B cell (primary cell): Measurements from ENCODE around the gene CFAP47. TPM values are rescaled to one million over a fixed set of nuclear protein-coding genes. Genes with fewer than 3 reads are reported as not detected.

Source experiments
- ATAC-seq: fragments of 200-7000 bp; cut with Tn5 transposase; one replicate; pipeline ENCODE4 v1.10.0; 2021; ENCODE audit warnings: low read depth, mild to moderate bottlenecking, moderate number of reproducible peaks, moderate library complexity
- CTCF ChIA-PET: fragments of 350-600 bp; sonication (Branson Sonifier 250); formaldehyde crosslinking; loops from one replicate; lab custom pipeline; 2021; ENCODE audit warnings: antibody characterized with exemption, inconsistent platforms; lab: Charles Lee
- POLR2A ChIA-PET: fragments of 350-600 bp; sonication (Branson Sonifier 250); formaldehyde crosslinking; loops from one replicate; lab custom pipeline; 2021; ENCODE audit warnings: antibody characterized with exemption; lab: Charles Lee
- DNase-seq: peaks from one replicate; pipeline ENCODE4 v3.0.0; 2013
- H2AFZ ChIP-seq: 2 replicates; pipeline ENCODE4 v1.6.1; 2012; ENCODE audit warnings: mild to moderate bottlenecking, low read depth, low read length; ENCODE audit not compliant: insufficient read depth, poor library complexity, severe bottlenecking
- H3K27ac ChIP-seq, 2 donors: 1 replicate in 1 of 2; 2 replicates in 1 of 2; pipeline ENCODE4 v1.5.1; 2012 to 2013; ENCODE audit warnings: low read length in 2 of 2, mild to moderate bottlenecking in 2 of 2, moderate library complexity in 1 of 2
- H3K27me3 ChIP-seq, 4 experiments: fragments of 200-600 bp in 1 of 4; sonication (generic) in 1 of 4; replicated peaks in 1 of 4; 1 replicate in 2 of 4; 2 replicates in 2 of 4; pipeline versions ENCODE4 v1.6.1 to v1.7.0; 2013 to 2016; ENCODE audit warnings: low read length in 3 of 4, mild to moderate bottlenecking in 2 of 4, mixed read lengths in 1 of 4, moderate library complexity in 1 of 4; ENCODE audit not compliant: insufficient read depth in 4 of 4, control insufficient read depth in 3 of 4; ENCODE audit errors: control extremely low read depth in 1 of 4
- H3K36me3 ChIP-seq, 2 experiments: replicated peaks in 1 of 2; 1 replicate in 1 of 2; 2 replicates in 1 of 2; pipeline versions ENCODE4 v1.6.1 to v1.7.1; 2013; ENCODE audit warnings: low read length in 1 of 2; ENCODE audit not compliant: insufficient read depth in 2 of 2, control insufficient read depth in 1 of 2; ENCODE audit errors: control extremely low read depth in 1 of 2, extremely low read depth in 1 of 2
- H3K4me1 ChIP-seq, 2 donors: fragments of 200-600 bp in 1 of 2; sonication (generic) in 1 of 2; 1 replicate in 1 of 2; 2 replicates in 1 of 2; pipeline versions ENCODE4 v1.5.1 to v1.6.1; 2013 to 2017; ENCODE audit warnings: low read length in 2 of 2; ENCODE audit not compliant: control insufficient read depth in 2 of 2, insufficient read depth in 2 of 2
- H3K4me2 ChIP-seq: replicated peaks from 2 replicates; pipeline ENCODE3; 2012; ENCODE audit warnings: mild to moderate bottlenecking, low read depth, low read length; ENCODE audit not compliant: poor library complexity, severe bottlenecking
- H3K4me3 ChIP-seq, 5 experiments: fragments of 200-600 bp in 1 of 5; sonication (generic) in 1 of 5; 1 replicate in 3 of 5; 2 replicates in 2 of 5; pipeline versions ENCODE4 v1.5.1 to v1.7.0; 2011 to 2016; ENCODE audit warnings: low read length in 4 of 5, mild to moderate bottlenecking in 4 of 5, low read depth in 2 of 5, control low read depth in 1 of 5, moderate library complexity in 1 of 5; ENCODE audit not compliant: insufficient read depth in 1 of 5; ENCODE audit errors: control extremely low read depth in 1 of 5, extremely low read depth in 1 of 5
- H3K79me2 ChIP-seq: fragments of 200-600 bp; sonication (generic); one replicate; pipeline ENCODE4 v1.6.0; 2016; ENCODE audit warnings: low read length; ENCODE audit not compliant: control insufficient read depth, insufficient read depth
- H3K9ac ChIP-seq: fragments of 200-600 bp; sonication (generic); 2 replicates; pipeline ENCODE4 v1.6.1; 2017; ENCODE audit warnings: mild to moderate bottlenecking, low read length, moderate library complexity
- H3K9me3 ChIP-seq, 3 donors: one replicate each; pipeline versions ENCODE4 v1.6.1 to v1.7.1; 2013; ENCODE audit warnings: low read length in 2 of 3; ENCODE audit not compliant: control insufficient read depth in 2 of 3, insufficient read depth in 1 of 3; ENCODE audit errors: control extremely low read depth in 1 of 3
- H4K20me1 ChIP-seq: 2 replicates; pipeline ENCODE4 v1.6.0; 2012; ENCODE audit warnings: mild to moderate bottlenecking, low read length; ENCODE audit not compliant: insufficient read depth, control insufficient read depth, poor library complexity, severe bottlenecking
- H3K27ac Mint-ChIP-seq: one replicate; pipeline ENCODE4 v1.8.0; 2021; ENCODE audit warnings: mixed read lengths
- H3K27me3 Mint-ChIP-seq: one replicate; pipeline ENCODE4 v1.8.0; 2021; ENCODE audit warnings: mixed read lengths
- H3K4me1 Mint-ChIP-seq: one replicate; pipeline ENCODE4 v1.8.0; 2021; ENCODE audit warnings: mixed read lengths
- H3K4me3 Mint-ChIP-seq: one replicate; pipeline ENCODE4 v1.8.0; 2021; ENCODE audit warnings: mixed read lengths
- H3K9me3 Mint-ChIP-seq: one replicate; pipeline ENCODE4 v1.8.0; 2022; ENCODE audit warnings: mixed read lengths; ENCODE audit not compliant: insufficient read depth
- EZH2 ChIP-seq: IDR thresholded peaks from 2 replicates; pipeline ENCODE4 v1.6.1; 2012; ENCODE audit warnings: borderline replicate concordance, low read depth, mild to moderate bottlenecking, moderate library complexity, low read length; ENCODE audit not compliant: insufficient read depth, poor library complexity, severe bottlenecking
- WGBS: methylation state at CpG from one replicate; pipeline ENCODE4 v1.1.5; 2013; ENCODE audit warnings: missing lambda C conversion rate; ENCODE audit not compliant: insufficient coverage; 5-methylcytosine and 5-hydroxymethylcytosine counted together
- intact Hi-C: fragments of 100-400 bp; cut with micrococcal nuclease; formaldehyde crosslinking; loops from one replicate; pipeline ENCODE4 v1.10.0; 2022
- polyA plus RNA-seq: library from polyadenylated mRNA; depleted of rRNA; stranded (reverse); fragments of >200 nt; gene quantifications from 2 replicates; pipeline ENCODE4 v1.2.3, GENCODE V29; 2012
- small RNA-seq: library from RNA; depleted of rRNA; stranded (forward); fragments of <200 nt; gene quantifications from one replicate; pipeline ENCODE3, GENCODE V24; 2012; ENCODE audit warnings: low replicate concordance, low read depth; ENCODE audit not compliant: insufficient read length
- total RNA-seq, 2 donors: library from RNA; stranded (reverse); fragments of 120-200 nt in 1 of 2; gene quantifications; 1 replicate in 1 of 2; 2 replicates in 1 of 2; pipeline versions ENCODE4 v1.2.3 to v1.2.4, GENCODE V29; 2013 to 2022
- TF ChIP-seq, protein P1 (sequence below): fragments of 200-600 bp; IDR thresholded peaks from one replicate; pipeline ENCODE4 v1.8.0; 2022; ENCODE audit warnings: antibody characterized with exemption, mild to moderate bottlenecking

The CFAP47 gene
- total and polyA plus RNA-seq, 2 donors (not counting 1 experiment from before 2014, with no cell fraction given): not detected

DNA sequence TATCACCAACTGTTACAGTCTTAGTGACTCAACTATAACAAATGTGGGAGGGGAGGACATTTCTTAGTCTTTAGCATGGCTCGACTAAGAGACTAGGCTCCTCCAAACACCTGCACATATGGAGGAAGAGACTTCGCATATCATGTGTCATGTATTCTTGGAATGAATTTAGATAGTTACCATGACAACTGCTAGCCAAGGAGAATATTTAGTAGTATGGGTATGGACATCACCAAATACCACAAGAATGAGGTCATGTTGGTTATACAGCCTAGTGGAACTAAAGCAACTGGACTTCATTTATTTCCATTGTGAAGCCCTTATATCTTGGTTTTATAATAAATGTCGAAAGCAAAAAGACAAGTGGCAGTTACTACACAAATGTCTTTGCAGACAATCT, 512.3 kb downstream of the CFAP47 start:
- no peak overlapping the region for H3K4me2 ChIP-seq
- H3K4me3 ChIP-seq: no peak overlapping the region
- intact Hi-C loops: no loop called here
- no CpG with 5 or more reads among the region's 3 CpGs for WGBS
- H3K36me3 ChIP-seq: no peaks in the 10 kb centered on the region
- POLR2A ChIA-PET: no interaction called here
- ATAC-seq (no peak), DNase-seq (no peak)
- H3K9me3 ChIP-seq: peaks cover 0 to 3% (median 0%) of the 10 kb centered on the region in 3 donors
- H3K4me3 Mint-ChIP-seq: no peak overlapping the region
- no peaks in the 10 kb centered on the region for H3K79me2 ChIP-seq
- no peaks in the 10 kb centered on the region for H3K27me3 ChIP-seq
- no peak overlapping the region for H3K9ac ChIP-seq
- H3K27ac Mint-ChIP-seq: no peak overlapping the region
- CTCF ChIA-PET: no interaction called here
- no peaks in the 10 kb centered on the region for H3K4me1 ChIP-seq
- no peak overlapping the region for H3K27ac ChIP-seq
- H3K27me3 Mint-ChIP-seq: no peaks in the 10 kb centered on the region
- H2AFZ ChIP-seq: no peak overlapping the region
- H4K20me1 ChIP-seq: no peaks in the 10 kb centered on the region
- H3K4me1 Mint-ChIP-seq: no peaks in the 10 kb centered on the region
- no peaks in the 10 kb centered on the region for H3K9me3 Mint-ChIP-seq
- TF ChIP-seq EZH2: no peak
- TF ChIP-seq, protein P1, sequence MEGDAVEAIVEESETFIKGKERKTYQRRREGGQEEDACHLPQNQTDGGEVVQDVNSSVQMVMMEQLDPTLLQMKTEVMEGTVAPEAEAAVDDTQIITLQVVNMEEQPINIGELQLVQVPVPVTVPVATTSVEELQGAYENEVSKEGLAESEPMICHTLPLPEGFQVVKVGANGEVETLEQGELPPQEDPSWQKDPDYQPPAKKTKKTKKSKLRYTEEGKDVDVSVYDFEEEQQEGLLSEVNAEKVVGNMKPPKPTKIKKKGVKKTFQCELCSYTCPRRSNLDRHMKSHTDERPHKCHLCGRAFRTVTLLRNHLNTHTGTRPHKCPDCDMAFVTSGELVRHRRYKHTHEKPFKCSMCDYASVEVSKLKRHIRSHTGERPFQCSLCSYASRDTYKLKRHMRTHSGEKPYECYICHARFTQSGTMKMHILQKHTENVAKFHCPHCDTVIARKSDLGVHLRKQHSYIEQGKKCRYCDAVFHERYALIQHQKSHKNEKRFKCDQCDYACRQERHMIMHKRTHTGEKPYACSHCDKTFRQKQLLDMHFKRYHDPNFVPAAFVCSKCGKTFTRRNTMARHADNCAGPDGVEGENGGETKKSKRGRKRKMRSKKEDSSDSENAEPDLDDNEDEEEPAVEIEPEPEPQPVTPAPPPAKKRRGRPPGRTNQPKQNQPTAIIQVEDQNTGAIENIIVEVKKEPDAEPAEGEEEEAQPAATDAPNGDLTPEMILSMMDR: no peak

DNA sequence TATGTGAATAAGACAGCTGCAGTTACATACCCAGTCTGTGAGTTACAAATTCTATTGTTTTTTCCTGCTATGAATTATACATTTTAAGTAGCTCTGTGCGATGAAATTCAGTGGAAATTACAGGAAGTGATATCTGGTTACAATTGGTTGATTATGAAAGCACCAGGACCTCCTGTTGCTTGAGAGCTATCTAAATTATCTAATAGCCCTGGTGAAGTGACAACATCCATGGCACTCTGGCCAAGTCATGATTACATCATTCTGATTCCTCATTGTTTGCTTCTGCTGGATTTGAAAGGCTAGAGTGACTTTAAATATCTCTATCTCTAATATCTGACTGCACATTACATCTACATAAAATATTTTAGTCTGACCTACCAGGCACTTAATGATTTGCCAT, 515.0 kb downstream of the CFAP47 start:
- no peak for TF ChIP-seq EZH2
- TF ChIP-seq, protein P1: no peak
- DNase-seq: no peak
- CTCF ChIA-PET: no interaction called here
- no peak for ATAC-seq
- Histone ChIP-seq H3K9me3 (peaks cover 0 to 3% (median 0%) of the 10 kb centered on the region in 3 donors), H3K9ac (no peak overlapping the region), H2AFZ (no peak overlapping the region), H3K27ac (no peak overlapping the region), H3K4me1 (no peaks in the 10 kb centered on the region), H3K36me3 (no peaks in the 10 kb centered on the region), H3K27me3 (no peaks in the 10 kb centered on the region), H4K20me1 (no peaks in the 10 kb centered on the region), H3K79me2 (no peaks in the 10 kb centered on the region), H3K4me2 (no peak overlapping the region), H3K4me3 (no peak overlapping the region)
- H3K4me3 Mint-ChIP-seq: no peak overlapping the region
- no peaks in the 10 kb centered on the region for H3K9me3 Mint-ChIP-seq
- no peaks in the 10 kb centered on the region for H3K4me1 Mint-ChIP-seq
- no CpG with 5 or more reads among the region's 1 CpG for WGBS
- H3K27ac Mint-ChIP-seq: no peak overlapping the region
- intact Hi-C loops: no loop called here
- no peaks in the 10 kb centered on the region for H3K27me3 Mint-ChIP-seq
- POLR2A ChIA-PET: no interaction called here

Small RNA genes lying within 50 kb of the gene (small RNA-seq; reads per million reads assigned to genes)
- not detected for gene RNU6-641P

Other genes with a start within 250 kb of the CFAP47 start
- gene MAGEB16, start 121.4 kb upstream of the CFAP47 start, total RNA-seq: not detected in 2 replicates
- gene MAGEB16, start 121.4 kb upstream of the CFAP47 start, polyA plus RNA-seq: not detected in 2 replicates